GM19463 (cell line): ENCODE measurements around the gene VRK2.
"Not testable (repeated sequence)": the region's sequence is repeated elsewhere in the genome, so short reads cannot be mapped to it uniquely, and the experiment has no call there.

Experiments
- ATAC-seq: cut with Tn5 transposase; IDR thresholded peaks from one replicate; pipeline ENCODE4 v1.9.1; 2021; ENCODE audit warnings: mild to moderate bottlenecking, moderate library complexity; ENCODE audit not compliant: unreplicated experiment

VRK2 gene

GRCh38 chr2:58106896-58107295 lies 60.3 kb downstream of the VRK2 start:
- no peak for ATAC-seq

- ATAC-seq, result no peak
These were observed 61.5 kb downstream of the VRK2 start for GRCh38 chr2:58107803-58108710.

GRCh38 chr2:58109481-58109880 lies 62.9 kb downstream of the VRK2 start:
- no peak for ATAC-seq

GRCh38 chr2:58110765-58111164 lies 64.2 kb downstream of the VRK2 start:
- no peak for ATAC-seq

GRCh38 chr2:58113563-58113962 lies 67.0 kb downstream of the VRK2 start:
- ATAC-seq, result not testable (repeated sequence)

GRCh38 chr2:58120626-58121229 lies 74.1 kb downstream of the VRK2 start:
- ATAC-seq, result no peak

- ATAC-seq, result no peak
These were observed 75.4 kb downstream of the VRK2 start for GRCh38 chr2:58122040-58122439.

GRCh38 chr2:58122540-58122939 lies 75.9 kb downstream of the VRK2 start:
- no peak for ATAC-seq

- no peak for ATAC-seq
These were observed 80.5 kb downstream of the VRK2 start for GRCh38 chr2:58127111-58127510.

- no peak for ATAC-seq
These were observed 83.6 kb downstream of the VRK2 start for GRCh38 chr2:58130238-58130637.

GRCh38 chr2:58131191-58132011 lies 84.8 kb downstream of the VRK2 start:
- no peak for ATAC-seq

- ATAC-seq, result no peak
These were observed 86.8 kb downstream of the VRK2 start for GRCh38 chr2:58133395-58133794.

GRCh38 chr2:58135861-58136260 lies 89.3 kb downstream of the VRK2 start:
- ATAC-seq, result no peak

GRCh38 chr2:58137221-58137620 lies 90.6 kb downstream of the VRK2 start:
- no peak for ATAC-seq

- ATAC-seq, result no peak
These were observed 91.2 kb downstream of the VRK2 start for GRCh38 chr2:58137856-58138255.

GRCh38 chr2:58138396-58139030 lies 91.9 kb downstream of the VRK2 start:
- no peak for ATAC-seq

- ATAC-seq, result no peak
These were observed 94.0 kb downstream of the VRK2 start for GRCh38 chr2:58140508-58141072.

- ATAC-seq, result not testable (repeated sequence)
These were observed 99.2 kb downstream of the VRK2 start for GRCh38 chr2:58145769-58146168.

GRCh38 chr2:58146707-58147106 lies 100.1 kb downstream of the VRK2 start:
- ATAC-seq, result no peak

GRCh38 chr2:58155160-58155778 lies 108.7 kb downstream of the VRK2 start:
- ATAC-seq, result no peak
